GM18867 (cell line): ENCODE results near the gene PLXNB2.

Source experiments
- ATAC-seq: cut with Tn5 transposase; IDR thresholded peaks from one replicate; pipeline ENCODE4 v1.9.1; 2021; ENCODE audit warnings: mild to moderate bottlenecking, moderate library complexity; ENCODE audit not compliant: unreplicated experiment

Gene PLXNB2

DNA sequence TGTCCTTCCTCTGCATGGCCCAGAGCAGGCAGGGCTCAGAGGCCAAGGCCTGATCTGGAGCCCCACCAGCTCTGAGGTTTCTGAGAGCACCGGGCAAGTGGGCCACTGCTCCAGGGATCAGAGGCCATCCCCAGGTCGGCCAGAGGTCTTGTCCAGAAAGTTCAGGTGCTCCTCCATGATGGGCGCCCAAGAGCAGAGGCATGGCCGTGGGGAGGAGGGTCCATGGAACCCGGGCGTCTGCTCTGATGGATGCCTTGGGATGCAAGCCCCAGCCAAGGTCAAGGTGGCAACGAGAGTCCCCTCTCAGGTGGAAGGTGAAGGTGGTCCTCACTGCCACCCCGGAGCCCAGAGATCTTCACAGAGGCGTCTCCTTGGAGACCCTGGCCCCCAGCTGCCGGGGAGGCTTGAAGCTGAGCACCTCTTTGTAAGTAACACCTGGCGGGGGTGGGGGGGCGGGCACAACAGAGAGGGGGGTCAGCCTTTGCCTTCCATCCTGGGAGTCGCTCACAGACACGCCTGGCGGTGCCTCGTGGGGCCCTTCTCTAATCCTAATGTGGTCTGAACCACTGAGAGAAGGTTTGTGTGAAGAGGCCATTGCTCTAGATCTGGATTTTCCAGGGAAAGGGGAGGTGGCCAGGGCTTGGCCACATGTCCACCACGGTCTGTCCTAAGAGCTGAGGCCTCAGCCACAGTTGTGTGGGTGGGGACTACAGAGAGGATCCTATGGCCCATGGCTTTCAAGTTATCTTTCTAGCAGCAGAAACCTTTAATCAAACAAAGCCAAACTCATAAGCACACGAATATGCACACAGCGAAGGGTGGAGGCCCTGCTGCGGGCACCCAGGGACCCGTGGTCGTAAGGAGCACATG, 54.2 kb downstream of the PLXNB2 start:
- no peak for ATAC-seq

DNA sequence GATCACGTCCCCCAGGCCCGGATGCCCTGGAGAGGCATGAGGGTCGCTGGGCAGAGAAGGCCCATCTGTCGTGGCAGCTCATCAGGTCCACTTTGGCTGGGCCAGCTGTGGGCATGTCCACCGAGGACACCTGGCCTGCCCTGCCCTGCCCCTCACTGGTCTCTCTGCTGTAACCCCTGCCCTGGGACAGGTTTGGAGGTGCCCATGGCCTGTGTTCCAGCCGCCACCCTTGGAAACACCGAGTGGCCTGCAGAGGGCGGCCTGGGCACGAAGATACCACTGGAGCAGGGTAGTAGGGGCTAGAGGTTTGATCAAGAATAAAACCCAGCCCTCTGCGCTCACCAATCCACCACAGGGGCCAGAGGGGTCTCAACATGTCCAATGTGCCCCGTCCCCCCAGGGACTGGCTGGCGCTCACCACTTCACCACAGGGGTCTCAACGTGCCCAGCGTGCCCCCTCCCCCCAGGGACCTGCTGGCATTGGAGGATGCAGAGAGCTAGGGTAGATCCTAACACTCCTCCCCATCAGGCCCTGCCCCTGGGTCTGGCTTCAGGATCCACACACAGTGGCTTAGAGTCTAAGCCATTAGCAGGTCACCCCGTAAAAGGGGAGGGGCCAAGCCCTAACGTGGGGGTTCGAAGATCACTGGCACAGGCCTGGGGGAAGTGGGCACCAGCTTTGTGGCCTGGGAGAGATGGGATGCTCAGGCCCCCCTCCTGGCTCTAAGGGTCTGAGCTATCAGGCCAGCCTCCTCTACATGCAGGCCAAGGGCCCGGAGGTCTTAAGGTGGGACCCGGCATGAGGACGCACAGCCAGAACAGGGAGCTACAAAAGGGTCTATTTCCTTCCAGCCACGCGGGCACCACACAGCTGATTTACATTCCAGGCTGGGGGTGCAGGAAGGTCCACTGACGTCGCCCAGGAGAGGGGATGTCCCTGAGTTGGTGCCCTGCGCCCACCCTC, 55.1 kb downstream of the PLXNB2 start:
- no peak for ATAC-seq

DNA sequence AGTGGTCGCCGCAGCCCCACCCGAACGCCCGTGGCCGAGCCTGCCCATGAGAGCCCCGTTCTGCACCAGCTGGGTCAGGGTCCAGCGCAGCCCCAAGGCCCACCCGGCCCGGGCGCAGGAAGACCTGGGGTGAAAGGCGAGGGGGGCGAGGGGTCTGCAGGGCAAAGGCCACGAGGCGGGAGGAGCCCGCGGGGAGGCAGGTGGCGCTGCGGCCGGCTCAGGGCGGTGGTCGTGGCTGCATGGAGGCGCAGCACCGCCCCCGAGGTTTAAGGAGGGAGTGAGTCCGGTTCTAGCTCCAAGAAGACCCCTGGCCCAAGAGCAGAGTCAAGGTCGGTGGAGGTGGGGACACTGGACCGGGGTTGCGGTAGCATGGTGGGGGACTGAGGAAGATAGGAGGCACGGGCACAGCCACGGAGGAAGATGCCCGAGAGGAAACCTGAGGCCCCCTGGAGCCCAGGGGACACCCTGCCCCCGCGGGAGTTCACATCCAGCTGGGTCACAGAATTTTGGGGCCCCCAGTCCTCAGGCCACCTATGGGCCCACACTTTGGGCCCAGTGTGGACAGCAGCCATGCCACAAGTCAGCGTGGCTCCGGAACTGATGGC, 55.9 kb downstream of the PLXNB2 start:
- ATAC-seq: no peak

DNA sequence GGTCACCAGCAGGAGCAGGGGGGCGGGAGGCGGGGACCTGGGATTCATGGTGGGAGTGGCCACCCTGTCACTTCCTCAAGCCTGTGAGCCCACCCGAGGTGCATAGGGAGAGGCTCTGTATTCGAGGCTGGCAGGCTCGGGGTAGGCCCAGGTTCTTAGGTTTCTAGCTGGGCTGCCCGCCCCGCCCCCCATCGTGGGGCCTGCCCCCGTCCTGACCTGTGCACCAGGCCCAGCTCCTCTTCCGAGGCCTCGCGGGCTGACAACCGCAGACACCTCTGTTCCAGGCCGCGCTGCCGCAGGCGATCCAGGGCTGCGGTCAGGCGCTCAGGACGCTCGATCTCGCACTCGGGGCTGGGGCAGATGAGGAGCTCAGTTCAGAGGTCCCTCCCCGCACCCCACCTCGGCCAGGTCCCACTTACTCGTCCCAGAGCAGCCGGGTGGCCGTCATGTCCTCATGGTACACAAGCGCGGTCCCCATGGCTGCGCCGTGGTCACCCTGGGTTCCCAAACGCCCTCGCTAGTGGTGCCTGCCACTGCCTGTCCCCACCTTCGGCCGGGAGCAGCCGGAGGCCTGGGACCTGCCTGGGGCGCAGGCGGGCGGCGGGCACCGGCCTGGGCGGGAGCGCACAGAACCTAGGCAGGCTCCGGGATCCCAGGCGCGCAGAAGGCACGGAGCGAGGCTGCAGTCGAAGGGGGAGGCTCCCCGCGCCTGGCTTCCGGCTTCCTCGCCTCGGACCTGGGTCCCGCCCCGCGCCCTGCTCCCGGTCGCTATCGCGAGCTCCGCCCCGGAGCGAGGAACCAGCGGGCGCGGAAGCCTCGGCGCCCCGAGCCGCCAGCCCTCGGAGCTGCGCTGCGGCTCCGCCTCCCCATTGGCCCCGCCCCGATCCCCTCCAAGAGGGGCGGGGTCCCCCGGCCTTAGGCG, 56.6 kb downstream of the PLXNB2 start, which contains the start of gene HDAC10:
TSS of gene HDAC10 (minus strand) at position 711 of the 922 bp plus-strand sequence. CDS start at position 478, 233 bp downstream.
- ATAC-seq: peak; percentile 53

DNA sequence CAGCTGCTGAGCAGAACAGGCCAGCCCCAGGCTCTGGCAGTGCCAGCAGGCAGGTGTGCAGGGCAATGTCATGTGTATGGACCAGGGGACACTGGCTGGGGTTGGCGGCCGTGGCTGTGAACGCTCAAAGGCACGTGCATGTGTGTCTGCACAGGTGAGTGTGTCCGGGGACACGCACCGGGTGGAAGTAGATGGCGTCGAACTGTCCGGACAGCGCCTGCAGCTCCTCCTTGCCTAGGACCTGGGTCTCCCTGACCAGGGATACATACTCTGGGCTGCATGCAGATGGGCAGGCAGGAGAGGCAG, 57.2 kb downstream of the PLXNB2 start:
- no peak for ATAC-seq

GRCh38 chr22:50249341-50250248, 57.9 kb downstream of the PLXNB2 start:
- ATAC-seq: no peak

DNA sequence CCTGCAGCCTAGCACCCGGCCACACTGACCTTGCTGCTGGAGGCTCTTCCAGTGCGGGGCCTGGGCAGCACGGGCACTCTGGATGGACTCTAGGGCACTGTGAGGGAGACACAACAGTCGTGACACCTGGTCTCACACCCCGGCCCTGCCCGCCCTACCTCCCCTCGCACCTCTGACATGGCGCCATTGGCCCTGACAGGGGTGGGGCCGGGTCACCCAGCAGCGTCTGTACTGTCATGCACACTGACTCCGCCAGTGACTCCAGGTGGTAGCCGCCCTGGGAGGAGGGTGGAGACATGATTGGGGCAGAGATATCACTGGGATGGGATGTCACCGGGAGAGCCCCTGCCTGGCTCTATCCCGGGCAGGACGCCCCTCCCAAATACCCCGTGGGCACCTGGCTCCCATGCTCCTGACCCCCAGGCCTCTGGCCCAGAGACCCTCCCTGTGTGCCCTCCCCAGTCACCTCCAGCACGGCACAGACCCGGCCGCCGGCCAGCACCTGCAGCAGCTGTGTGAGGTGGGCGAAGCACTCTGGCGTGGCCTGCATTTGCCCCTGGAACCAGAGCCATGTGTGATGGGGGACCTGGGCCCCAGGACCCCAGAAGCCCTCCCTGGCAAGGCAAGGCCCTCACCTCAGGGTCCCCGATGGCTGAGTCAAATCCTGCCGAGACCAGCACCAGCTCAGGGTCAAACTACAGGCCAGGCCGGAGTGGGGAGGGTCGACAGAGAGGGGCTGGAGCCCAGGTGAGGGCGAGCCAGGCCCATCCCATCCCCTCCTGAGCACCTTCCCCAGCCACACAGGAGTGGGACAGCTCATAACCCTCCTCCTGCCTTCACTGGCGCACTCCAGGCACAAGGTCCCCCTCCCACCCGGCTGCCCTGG, 59.0 kb downstream of the PLXNB2 start:
- no peak for ATAC-seq

DNA sequence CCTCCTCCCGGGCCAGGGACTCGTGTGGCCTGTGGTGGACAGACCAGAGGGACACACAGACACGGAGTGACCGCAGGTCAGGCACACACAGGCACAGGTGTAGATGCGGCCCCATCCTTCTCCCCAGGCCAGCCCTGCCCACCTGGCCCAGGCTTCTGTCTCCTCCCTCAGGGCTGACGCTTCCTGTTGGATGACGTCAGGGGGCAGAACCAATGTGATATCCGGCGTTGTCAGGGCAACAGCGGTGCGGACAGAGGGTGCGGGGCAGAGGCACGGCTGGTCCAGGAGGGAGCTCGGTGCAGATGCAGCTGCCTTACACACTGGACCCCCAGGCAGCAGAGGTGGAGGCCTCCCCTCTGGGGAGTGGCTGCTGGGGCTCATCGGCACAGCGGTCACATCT, 59.7 kb downstream of the PLXNB2 start:
- ATAC-seq: no peak

GRCh38 chr22:50246242-50247175, 60.9 kb downstream of the PLXNB2 start:
- ATAC-seq: no peak

DNA sequence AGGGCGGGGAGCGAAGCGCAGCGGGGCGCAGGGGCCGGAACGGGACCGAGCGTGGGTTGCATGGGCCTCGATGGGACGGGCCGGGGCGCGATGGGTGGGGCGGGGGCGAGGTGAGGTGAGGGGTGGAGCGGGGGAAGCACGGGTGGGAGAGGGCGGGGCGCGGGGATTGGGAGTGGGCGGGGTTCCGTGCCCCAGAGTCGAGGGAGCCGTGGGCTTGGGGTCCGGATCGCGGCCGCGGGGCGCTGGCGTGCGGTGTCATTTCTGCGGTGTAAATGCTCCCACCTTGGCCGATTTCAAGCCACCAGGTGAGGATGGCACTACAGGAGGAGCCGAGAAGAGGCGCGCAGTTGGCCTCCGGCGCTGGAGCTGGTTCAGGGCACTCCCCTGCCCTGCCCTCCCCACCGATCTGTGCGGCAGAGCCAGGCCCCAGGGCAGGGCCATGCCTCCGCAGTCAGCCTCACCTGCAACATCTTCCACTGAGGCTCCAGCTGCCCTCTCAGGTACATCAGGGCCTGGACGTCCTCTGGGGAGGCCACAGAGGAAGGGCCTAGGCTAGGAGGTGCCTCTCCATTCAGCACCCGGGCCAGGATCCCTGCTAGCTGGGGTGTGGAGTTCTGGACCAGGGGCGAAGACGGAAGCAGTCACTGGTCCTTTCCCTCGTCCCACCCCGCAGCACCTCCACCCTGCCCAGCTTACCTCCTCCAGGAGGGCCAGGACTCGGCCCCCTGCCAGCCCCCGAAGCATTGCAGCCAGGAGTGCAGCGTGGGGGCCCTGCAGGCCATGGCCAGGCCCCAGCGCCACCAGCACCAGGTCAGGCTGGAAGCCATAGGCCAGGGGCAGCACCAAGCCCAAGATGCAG, 62.0 kb downstream of the PLXNB2 start:
- no peak for ATAC-seq

DNA sequence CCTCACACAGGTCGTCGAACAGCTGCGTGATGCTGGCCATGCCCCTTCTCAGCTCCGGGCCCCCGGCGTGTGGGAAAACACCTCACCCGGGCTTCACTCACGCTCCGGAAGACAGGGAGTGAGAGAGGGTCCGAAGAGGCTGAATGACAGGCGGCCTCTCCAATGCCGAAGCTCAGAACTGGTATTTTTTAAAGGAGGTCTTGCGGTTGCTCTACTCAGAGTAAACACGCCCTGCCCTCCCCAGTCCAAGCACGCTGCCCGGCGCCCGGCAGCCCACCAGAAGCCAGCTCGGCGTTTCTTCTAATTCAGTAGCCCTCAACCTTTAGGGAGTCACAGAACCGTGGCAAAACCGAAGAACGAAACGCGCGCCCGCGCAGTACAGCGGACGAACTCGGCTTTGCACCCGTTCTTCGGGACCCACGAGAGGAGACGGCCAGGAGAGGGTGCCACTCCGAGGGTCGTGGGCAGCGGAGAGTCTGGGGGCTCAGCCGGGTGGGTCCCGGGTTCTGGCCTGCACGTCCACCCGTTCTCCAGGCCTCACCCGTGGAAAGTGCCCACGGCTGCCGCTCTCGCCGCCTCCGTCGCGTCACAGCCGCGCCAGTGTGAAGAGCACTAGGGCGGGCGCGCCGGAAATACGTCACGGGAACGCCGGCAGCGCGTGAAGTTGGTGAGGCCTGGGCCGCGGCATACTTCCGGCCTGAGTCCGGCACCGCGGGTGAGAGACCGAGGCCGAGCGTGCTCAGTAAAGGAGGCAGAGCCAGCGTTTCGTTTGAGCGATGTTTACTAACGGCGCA, 62.8 kb downstream of the PLXNB2 start, which contains the start of gene TUBGCP6:
TSS of gene TUBGCP6 (minus strand) at position 604 of the 794 bp plus-strand sequence. CDS start at position 40, 564 bp downstream.
- ATAC-seq: peak; percentile 56

DNA sequence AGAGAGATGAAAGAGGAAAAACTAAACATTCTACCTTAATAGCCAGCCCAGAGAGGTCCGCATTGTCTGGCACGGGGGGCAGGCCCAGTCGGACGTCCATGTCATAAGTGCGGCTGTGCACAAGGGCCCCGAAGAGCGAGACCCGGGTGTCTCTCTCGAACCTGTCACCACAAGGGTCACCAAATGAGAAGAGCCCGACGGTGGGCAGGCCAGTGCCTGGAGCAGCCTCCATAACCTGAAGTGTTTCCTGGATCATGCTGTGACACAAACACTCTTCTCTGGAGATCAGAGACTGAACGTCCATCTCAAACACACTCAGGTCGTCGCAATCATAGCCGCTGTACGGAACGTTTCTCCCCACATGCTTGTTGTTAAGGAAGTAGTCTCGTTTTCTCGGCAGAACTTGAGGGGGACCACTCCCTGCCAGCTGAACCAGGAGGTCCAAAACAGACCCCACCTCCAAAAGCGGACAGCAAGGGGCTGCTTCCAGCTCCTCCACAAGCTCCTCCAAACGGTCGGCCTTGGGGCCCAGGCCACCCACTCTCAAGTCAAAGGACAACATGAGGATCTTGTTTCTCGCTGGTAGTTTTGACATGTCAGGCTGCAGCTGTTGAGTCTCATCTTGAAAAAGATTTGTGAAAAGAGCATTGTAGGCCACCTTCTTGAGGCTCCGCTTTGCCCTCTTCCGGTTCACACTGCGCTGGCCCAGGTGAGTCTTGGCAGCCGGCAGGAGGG, 63.6 kb downstream of the PLXNB2 start:
- no peak for ATAC-seq

DNA sequence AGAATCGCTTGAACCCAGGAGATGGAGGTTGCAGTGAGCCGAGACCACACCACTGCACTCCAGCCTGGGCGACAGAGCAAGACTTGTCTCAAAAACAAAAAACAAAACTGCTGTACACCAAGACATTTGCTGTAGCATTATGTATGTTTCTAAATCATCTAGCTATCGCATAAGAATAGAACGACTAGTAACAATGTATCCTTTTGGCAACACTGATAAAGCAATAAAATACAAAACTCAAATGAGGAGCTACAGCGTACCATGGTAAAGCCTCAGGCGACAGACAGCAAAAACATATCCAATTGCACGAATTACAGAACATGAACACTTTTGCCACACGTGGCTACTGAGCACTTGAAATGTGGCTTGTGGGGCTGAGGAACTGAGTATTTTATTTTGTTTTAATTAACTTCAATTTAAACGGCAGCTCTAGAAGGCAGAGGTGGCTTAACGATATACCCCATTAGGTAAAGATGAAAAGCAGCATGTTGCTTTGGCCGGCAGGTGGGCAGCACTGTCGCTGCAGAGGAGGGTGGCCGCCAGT, 65.0 kb downstream of the PLXNB2 start:
- ATAC-seq: no peak

DNA sequence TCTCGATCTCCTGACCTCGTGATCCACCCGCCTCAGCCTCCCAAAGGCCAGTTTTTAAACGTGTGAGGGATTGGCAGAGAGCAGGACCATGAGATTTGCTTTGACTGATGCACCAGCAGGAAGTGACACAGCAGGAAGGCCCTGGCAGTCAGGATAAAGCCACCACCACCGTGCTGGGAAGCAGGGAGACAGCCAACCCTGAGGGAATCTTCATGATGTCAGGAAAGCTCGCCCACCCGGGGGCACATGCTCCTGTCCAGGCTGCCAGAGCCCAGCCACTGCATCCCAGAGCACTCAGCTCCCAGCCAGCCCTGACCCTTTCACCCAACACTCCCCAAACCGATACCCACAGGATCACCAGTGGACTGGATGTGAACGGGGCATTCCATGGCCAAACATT, 68.7 kb downstream of the PLXNB2 start:
- no peak for ATAC-seq
